ENCODE results near the gene SERPING1. TPM values are rescaled to one million over a fixed set of nuclear protein-coding genes. Genes with fewer than 3 reads are reported as not detected.
"Not testable (repeated sequence)": the region's sequence is repeated elsewhere in the genome, so short reads cannot be mapped to it uniquely, and the experiment has no call there.

The SERPING1 gene
- polyA plus RNA-seq, 1 experiment: 15.2 TPM

DNA sequence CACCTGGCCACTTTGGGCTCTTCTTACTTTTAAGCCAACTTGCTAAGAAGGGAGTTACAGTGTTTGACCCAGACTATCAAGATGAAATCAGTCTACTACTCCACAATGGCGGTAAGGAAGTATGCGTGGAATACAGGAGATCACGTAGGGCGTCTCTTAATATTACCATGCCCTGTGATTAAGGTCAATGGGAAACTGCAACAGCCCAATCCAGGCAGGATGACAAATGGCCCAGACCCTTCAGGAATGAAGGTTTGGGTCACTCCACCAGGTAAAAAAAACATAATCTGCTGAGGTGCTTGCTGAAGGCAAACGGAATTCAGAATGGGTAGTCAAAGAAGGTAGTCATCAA is 53.2 kb downstream of the SERPING1 start:
- POLR2A ChIA-PET: no interaction called here
- CTCF ChIA-PET: interaction anchor here (0.6 kb wide), 1 partner anchor 192 kb away, joined by 4 read pairs; no protein-coding TSS in a partner anchor
- no peaks in the 10 kb centered on the region; the same call in 1 of the 2 replicates for H3K9me3 ChIP-seq (ENCODE audit: control insufficient read depth, insufficient read depth, low read length)
- DNase-seq (ENCODE audit: low read depth, low spot score): no peak
- TF ChIP-seq, protein P1, sequence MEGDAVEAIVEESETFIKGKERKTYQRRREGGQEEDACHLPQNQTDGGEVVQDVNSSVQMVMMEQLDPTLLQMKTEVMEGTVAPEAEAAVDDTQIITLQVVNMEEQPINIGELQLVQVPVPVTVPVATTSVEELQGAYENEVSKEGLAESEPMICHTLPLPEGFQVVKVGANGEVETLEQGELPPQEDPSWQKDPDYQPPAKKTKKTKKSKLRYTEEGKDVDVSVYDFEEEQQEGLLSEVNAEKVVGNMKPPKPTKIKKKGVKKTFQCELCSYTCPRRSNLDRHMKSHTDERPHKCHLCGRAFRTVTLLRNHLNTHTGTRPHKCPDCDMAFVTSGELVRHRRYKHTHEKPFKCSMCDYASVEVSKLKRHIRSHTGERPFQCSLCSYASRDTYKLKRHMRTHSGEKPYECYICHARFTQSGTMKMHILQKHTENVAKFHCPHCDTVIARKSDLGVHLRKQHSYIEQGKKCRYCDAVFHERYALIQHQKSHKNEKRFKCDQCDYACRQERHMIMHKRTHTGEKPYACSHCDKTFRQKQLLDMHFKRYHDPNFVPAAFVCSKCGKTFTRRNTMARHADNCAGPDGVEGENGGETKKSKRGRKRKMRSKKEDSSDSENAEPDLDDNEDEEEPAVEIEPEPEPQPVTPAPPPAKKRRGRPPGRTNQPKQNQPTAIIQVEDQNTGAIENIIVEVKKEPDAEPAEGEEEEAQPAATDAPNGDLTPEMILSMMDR (IDR thresholded peaks at IDR 0.05; ENCODE audit: low read depth, low read length): no peak
- H3K27ac ChIP-seq (ENCODE audit: low read depth, low read length): no peak overlapping the region
- H3K4me3 ChIP-seq (ENCODE audit: low read depth, low read length): no peak overlapping the region
- H3K27me3 ChIP-seq (ENCODE audit: control insufficient read depth, insufficient read depth, low read length): peaks cover 21% of the 10 kb centered on the region

DNA sequence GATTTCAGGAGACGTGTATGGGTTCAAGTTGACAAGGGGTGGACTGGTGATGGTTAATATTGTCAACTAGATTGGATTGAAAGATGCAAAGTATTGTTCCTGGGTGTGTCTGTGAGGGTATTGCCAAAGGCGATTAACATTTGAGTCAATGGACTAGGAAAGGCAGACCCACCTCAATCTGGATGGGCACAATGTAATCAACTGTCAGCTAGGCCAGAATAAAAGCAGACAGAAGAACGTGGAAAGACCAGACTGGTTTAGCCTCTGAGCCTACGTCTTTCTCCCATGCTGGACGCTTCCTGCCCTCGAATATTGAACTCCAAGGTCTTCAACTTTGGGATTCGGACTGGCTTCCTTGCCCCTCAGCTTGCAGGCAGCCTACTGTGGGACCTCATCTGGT is 53.9 kb downstream of the SERPING1 start:
- no peak overlapping the region for H3K4me3 ChIP-seq (ENCODE audit: low read depth, low read length)
- peaks cover 14% of the 10 kb centered on the region for H3K27me3 ChIP-seq (ENCODE audit: control insufficient read depth, insufficient read depth, low read length)
- TF ChIP-seq, protein P1 (IDR thresholded peaks at IDR 0.05; ENCODE audit: low read depth, low read length): no peak
- no peak for DNase-seq (ENCODE audit: low read depth, low spot score)
- ChIA-PET CTCF (interaction anchor here (0.6 to 1.2 kb wide), 3 partner anchors 83 to 193 kb away, joined by 3 to 4 read pairs (median 3); no protein-coding TSS in a partner anchor), POLR2A (interaction anchor here (1.7 kb wide), 1 partner anchor 11 kb away, joined by 5 read pairs; no protein-coding TSS in a partner anchor)
- no peak overlapping the region for H3K27ac ChIP-seq (ENCODE audit: low read depth, low read length)
- no peaks in the 10 kb centered on the region; the same call in 1 of the 2 replicates for H3K9me3 ChIP-seq (ENCODE audit: control insufficient read depth, insufficient read depth, low read length)

DNA sequence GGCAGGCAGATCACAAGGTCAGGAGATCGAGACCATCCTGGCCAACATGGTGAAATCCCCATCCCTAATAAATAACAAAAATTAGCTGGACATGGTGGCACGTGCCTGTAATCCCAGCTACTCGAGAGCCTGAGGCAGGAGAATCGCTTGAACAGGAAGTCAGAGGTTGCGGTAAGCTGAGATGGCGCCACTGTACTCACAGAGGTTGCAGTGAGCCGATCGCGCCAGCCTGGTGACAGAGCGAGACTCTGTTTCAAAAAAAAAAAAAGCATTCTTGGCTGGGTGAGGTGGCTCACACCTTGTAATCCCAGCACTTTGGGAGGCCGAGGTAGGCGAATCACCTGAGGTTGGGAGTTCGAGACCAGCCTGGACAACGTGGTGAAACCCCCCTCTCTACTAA is 54.7 kb downstream of the SERPING1 start:
- CTCF ChIA-PET: interaction anchor here (0.9 to 1.2 kb wide), 3 partner anchors 8 to 194 kb away, joined by 3 read pairs; no protein-coding TSS in a partner anchor
- not testable (repeated sequence) for H3K27ac ChIP-seq (ENCODE audit: low read depth, low read length); H3K9me3 ChIP-seq (ENCODE audit: control insufficient read depth, insufficient read depth, low read length); H3K4me3 ChIP-seq (ENCODE audit: low read depth, low read length); H3K27me3 ChIP-seq (ENCODE audit: control insufficient read depth, insufficient read depth, low read length); DNase-seq (ENCODE audit: low read depth, low spot score)
- POLR2A ChIA-PET: interaction anchor here (0.6 to 1.7 kb wide), 3 partner anchors 11 to 194 kb away, joined by 3 to 5 read pairs (median 4); no protein-coding TSS in a partner anchor

DNA sequence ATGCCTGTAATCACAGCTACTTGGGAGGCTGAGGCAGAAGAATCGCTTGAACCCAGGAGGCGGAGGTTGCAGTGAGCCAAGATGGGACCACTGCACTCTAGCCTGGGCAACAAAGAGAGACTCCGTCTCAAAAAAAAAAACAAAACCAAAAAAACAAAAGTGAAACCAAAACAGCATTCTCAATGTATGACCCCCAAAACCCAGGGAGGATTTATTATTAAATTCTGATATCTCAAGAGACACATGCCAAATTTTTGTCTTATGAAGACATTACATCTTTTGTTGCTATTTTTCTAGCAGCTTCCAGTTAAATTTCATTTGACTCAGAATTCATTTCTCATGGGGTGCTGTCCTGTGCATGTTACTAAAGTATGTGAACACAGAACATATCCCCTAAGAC is 55.2 kb downstream of the SERPING1 start:
- POLR2A ChIA-PET: interaction anchor here (1.7 kb wide), 1 partner anchor 12 kb away, joined by 5 read pairs; no protein-coding TSS in a partner anchor
- Histone ChIP-seq H3K4me3 (ENCODE audit: low read depth, low read length) (no peak overlapping the region), H3K9me3 (ENCODE audit: control insufficient read depth, insufficient read depth, low read length) (no peaks in the 10 kb centered on the region), H3K27ac (ENCODE audit: low read depth, low read length) (no peak overlapping the region), H3K27me3 (ENCODE audit: control insufficient read depth, insufficient read depth, low read length) (peaks cover 5% of the 10 kb centered on the region)
- TF ChIP-seq, protein P1 (IDR thresholded peaks at IDR 0.05; ENCODE audit: low read depth, low read length): no peak
- no peak for DNase-seq (ENCODE audit: low read depth, low spot score)
- CTCF ChIA-PET: interaction anchor here (1.1 kb wide), 2 partner anchors 9 to 125 kb away, joined by 3 read pairs; no protein-coding TSS in a partner anchor

DNA sequence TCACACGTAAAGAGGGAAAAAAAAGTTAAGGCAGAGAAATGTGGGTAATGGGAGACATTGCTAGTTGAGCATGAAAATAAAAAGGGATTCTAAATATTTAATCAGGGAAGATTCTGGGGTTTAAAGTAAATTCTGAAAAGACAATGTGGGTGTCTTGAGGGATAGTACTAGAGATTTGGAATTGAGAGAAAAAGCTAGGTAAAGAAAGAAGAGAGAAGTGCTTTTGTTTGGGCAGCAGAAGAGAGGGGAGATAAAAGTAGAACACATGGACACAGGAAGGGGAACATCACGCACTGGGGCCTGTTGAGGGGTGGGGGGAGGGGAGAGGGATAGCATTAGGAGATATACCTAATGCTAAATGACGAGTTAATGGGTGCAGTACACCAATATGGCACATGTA is 55.7 kb downstream of the SERPING1 start:
- H3K4me3 ChIP-seq (ENCODE audit: low read depth, low read length): no peak overlapping the region
- TF ChIP-seq, protein P1 (IDR thresholded peaks at IDR 0.05; ENCODE audit: low read depth, low read length): no peak
- peaks cover 2% of the 10 kb centered on the region for H3K27me3 ChIP-seq (ENCODE audit: control insufficient read depth, insufficient read depth, low read length)
- H3K27ac ChIP-seq (ENCODE audit: low read depth, low read length): no peak overlapping the region
- no peaks in the 10 kb centered on the region for H3K9me3 ChIP-seq (ENCODE audit: control insufficient read depth, insufficient read depth, low read length)
- DNase-seq (ENCODE audit: low read depth, low spot score): no peak
- POLR2A ChIA-PET: no interaction called here
- CTCF ChIA-PET: interaction anchor here (1.1 to 1.8 kb wide), 3 partner anchors 9 to 126 kb away, joined by 3 to 10 read pairs (median 5); no protein-coding TSS in a partner anchor

Data from AG04450 (cell line).